T1000 (cell line): ENCODE measurements around the gene MOV10L1.
"Not testable (repeated sequence)": the region's sequence is repeated elsewhere in the genome, so short reads cannot be mapped to it uniquely, and the experiment has no call there.

ENCODE experiments used
- DNase-seq: peaks from one replicate; lab custom pipeline; 2025; ENCODE audit warnings: mixed read lengths; lab: John Stamatoyannopoulos, UW

Gene MOV10L1

GRCh38 chr22:50078246-50078645 is 11.6 kb upstream of the MOV10L1 start:
- DNase-seq, result no peak

GRCh38 chr22:50078761-50079160 is 11.0 kb upstream of the MOV10L1 start:
- DNase-seq, result no peak

GRCh38 chr22:50080077-50080465 is 9.7 kb upstream of the MOV10L1 start:
- no peak for DNase-seq

- no peak for DNase-seq
Measured at GRCh38 chr22:50081426-50082196, 8.2 kb upstream of the MOV10L1 start.

GRCh38 chr22:50082197-50082715 is 7.5 kb upstream of the MOV10L1 start:
- DNase-seq, result no peak

GRCh38 chr22:50082961-50083461 is 6.8 kb upstream of the MOV10L1 start:
- DNase-seq, result no peak

- DNase-seq, result no peak
Measured at GRCh38 chr22:50083462-50084079, 6.2 kb upstream of the MOV10L1 start.

- DNase-seq, result no peak
Measured at GRCh38 chr22:50084080-50084477, 5.7 kb upstream of the MOV10L1 start.

- no peak for DNase-seq
Measured at GRCh38 chr22:50084614-50085021, 5.2 kb upstream of the MOV10L1 start.

- DNase-seq, result no peak
Measured at GRCh38 chr22:50085211-50085972, 4.4 kb upstream of the MOV10L1 start, which contains the start of gene MLC1. Gene MLC1, minus strand, starts transcription at chr22:50085426. Its CDS starts 524 bp downstream, at chr22:50084902.

- DNase-seq, result no peak
Measured at GRCh38 chr22:50086526-50086925, 3.3 kb upstream of the MOV10L1 start.

- not testable (repeated sequence) for DNase-seq
Measured at GRCh38 chr22:50086975-50087374, 2.8 kb upstream of the MOV10L1 start.

GRCh38 chr22:50087646-50088045 is 2.2 kb upstream of the MOV10L1 start:
- no peak for DNase-seq

- DNase-seq, result no peak
Measured at GRCh38 chr22:50088096-50088495, 1.7 kb upstream of the MOV10L1 start.

- DNase-seq, result no peak
Measured at GRCh38 chr22:50089231-50089630, 575 bp upstream of the MOV10L1 start.

GRCh38 chr22:50090412-50090714 is 557 bp downstream of the MOV10L1 start:
- DNase-seq, result no peak

- DNase-seq, result no peak
Measured at GRCh38 chr22:50091092-50091768, 1.4 kb downstream of the MOV10L1 start.

- DNase-seq, result no peak
Measured at GRCh38 chr22:50092342-50092741, 2.5 kb downstream of the MOV10L1 start.

- DNase-seq, result no peak
Measured at GRCh38 chr22:50098052-50098451, 8.2 kb downstream of the MOV10L1 start.

GRCh38 chr22:50101870-50102565 is 12.2 kb downstream of the MOV10L1 start:
- no peak for DNase-seq

- no peak for DNase-seq
Measured at GRCh38 chr22:50102946-50103345, 13.1 kb downstream of the MOV10L1 start.
